Suprapubic skin (tissue), 4 donors: ENCODE measurements around the gene TNFRSF1B. TPM values are rescaled to one million over a fixed set of nuclear protein-coding genes. Genes with fewer than 3 reads are reported as not detected.

Experiments
- DNase-seq, 2 donors: peaks; one replicate each; pipeline ENCODE4 v3.0.0-alpha.2; 2019; ENCODE audit warnings: low spot score in 2 of 2
- H3K27ac ChIP-seq: fragments of 200-600 bp; sonication (generic); one replicate; pipeline ENCODE4 v1.5.1; 2019
- H3K27me3 ChIP-seq: fragments of 200-600 bp; sonication (generic); one replicate; pipeline ENCODE4 v1.5.1; 2019
- H3K36me3 ChIP-seq: fragments of 200-600 bp; sonication (generic); one replicate; pipeline ENCODE4 v1.5.1; 2019
- H3K4me1 ChIP-seq: fragments of 200-600 bp; sonication (generic); one replicate; pipeline ENCODE4 v1.5.1; 2019
- H3K4me3 ChIP-seq: fragments of 200-600 bp; sonication (generic); one replicate; pipeline ENCODE4 v1.5.1; 2019; ENCODE audit warnings: mild to moderate bottlenecking
- H3K9me3 ChIP-seq: fragments of 200-600 bp; sonication (generic); one replicate; pipeline ENCODE4 v1.5.1; 2019
- EP300 ChIP-seq: sonication (generic); formaldehyde crosslinking; IDR thresholded peaks from one replicate; pipeline ENCODE4 v1.6.1; 2017; ENCODE audit warnings: antibody characterized with exemption
- POLR2A ChIP-seq, 2 donors: fragments of 450-650 bp; IDR thresholded peaks; one replicate each; pipeline ENCODE4 v1.6.1; 2017; ENCODE audit warnings: antibody characterized with exemption in 2 of 2, mild to moderate bottlenecking in 2 of 2, moderate library complexity in 2 of 2
- POLR2AphosphoS5 ChIP-seq, 3 donors: sonication (generic); formaldehyde crosslinking; IDR thresholded peaks; one replicate each; pipeline ENCODE4 v1.6.1; 2017; ENCODE audit warnings: antibody characterized with exemption in 3 of 3
- WGBS: methylation state at CpG from one replicate; pipeline ENCODE4 v1.1.5; 2018; 5-methylcytosine and 5-hydroxymethylcytosine counted together
- total RNA-seq, 4 donors: library from RNA; depleted of rRNA; stranded (reverse); fragments of >200 nt; gene quantifications; one replicate each; pipeline ENCODE4 v1.1.0, GENCODE V29; 2016
- TF ChIP-seq, protein P1 (sequence below), 2 donors: fragments of 200-600 bp in 1 of 2; fragments of 450-650 bp in 1 of 2; sonication (generic) in 1 of 2; IDR thresholded peaks; one replicate each; pipeline ENCODE4 v1.5.1; 2016 to 2019; ENCODE audit warnings: antibody characterized with exemption in 2 of 2, mild to moderate bottlenecking in 1 of 2, moderate library complexity in 1 of 2

TNFRSF1B gene
- total RNA-seq, 4 donors from 2014 or later = 6.3 to 35.2 (median 11.9) TPM

GRCh38 chr1:12126781-12127180, 40.0 kb upstream of the TNFRSF1B start:
- no peak for DNase-seq
- H3K27me3 ChIP-seq = peaks cover 8% of the 10 kb centered on the region
- no peak overlapping the region for H3K4me3 ChIP-seq
- WGBS = 82% methylated on average over 9 of the region's 9 CpGs
- H3K36me3 ChIP-seq = no peaks in the 10 kb centered on the region
- H3K27ac ChIP-seq = no peak overlapping the region
- H3K4me1 ChIP-seq = peaks cover 12% of the 10 kb centered on the region
- H3K9me3 ChIP-seq = no peaks in the 10 kb centered on the region
- no peak for TF ChIP-seq EP300
- no peak for TF ChIP-seq POLR2A (IDR thresholded peaks at IDR 0.05)
- TF ChIP-seq, protein P1, sequence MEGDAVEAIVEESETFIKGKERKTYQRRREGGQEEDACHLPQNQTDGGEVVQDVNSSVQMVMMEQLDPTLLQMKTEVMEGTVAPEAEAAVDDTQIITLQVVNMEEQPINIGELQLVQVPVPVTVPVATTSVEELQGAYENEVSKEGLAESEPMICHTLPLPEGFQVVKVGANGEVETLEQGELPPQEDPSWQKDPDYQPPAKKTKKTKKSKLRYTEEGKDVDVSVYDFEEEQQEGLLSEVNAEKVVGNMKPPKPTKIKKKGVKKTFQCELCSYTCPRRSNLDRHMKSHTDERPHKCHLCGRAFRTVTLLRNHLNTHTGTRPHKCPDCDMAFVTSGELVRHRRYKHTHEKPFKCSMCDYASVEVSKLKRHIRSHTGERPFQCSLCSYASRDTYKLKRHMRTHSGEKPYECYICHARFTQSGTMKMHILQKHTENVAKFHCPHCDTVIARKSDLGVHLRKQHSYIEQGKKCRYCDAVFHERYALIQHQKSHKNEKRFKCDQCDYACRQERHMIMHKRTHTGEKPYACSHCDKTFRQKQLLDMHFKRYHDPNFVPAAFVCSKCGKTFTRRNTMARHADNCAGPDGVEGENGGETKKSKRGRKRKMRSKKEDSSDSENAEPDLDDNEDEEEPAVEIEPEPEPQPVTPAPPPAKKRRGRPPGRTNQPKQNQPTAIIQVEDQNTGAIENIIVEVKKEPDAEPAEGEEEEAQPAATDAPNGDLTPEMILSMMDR (IDR thresholded peaks at IDR 0.05) = no peak

DNA sequence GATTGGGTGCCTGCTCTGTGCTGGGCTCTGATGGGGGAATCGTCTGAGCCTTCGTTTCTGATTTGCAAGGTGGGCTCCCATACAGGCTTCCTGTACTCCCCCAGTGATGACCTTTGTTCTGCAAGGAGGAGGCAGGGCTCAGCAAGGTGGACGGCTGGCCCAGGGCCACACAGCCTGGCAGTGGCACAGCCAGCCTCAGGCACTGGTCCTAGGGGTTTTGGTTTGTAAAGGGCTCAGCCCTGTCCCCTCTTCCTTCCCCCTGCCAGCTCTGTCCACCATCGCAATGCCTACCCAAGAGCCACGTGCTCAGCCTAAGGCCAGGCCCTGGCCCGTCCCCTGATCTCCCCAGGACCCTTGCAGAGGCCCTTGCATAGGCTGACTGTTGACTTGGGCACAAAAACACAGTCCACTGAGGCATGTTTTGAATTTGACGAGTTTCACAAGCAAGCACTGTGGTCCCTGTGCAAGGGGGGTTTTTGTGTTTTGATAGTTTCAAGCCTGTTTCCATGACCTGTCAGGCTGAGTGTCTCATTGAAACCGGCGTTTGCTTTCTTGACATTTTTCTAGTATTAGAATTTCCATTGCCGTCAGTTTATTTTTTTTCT, 39.5 kb upstream of the TNFRSF1B start:
- no peak for DNase-seq
- Histone ChIP-seq H3K4me3 (no peak overlapping the region), H3K9me3 (no peaks in the 10 kb centered on the region), H3K4me1 (peaks cover 17% of the 10 kb centered on the region), H3K27me3 (peaks cover 8% of the 10 kb centered on the region), H3K27ac (no peak overlapping the region), H3K36me3 (no peaks in the 10 kb centered on the region)
- WGBS = 85% methylated on average over 7 of the region's 10 CpGs
- TF ChIP-seq POLR2AphosphoS5 (IDR thresholded peaks at IDR 0.05) (no peak), EP300 (no peak), POLR2A (IDR thresholded peaks at IDR 0.05) (no peak)
- TF ChIP-seq, protein P1 (IDR thresholded peaks at IDR 0.05) = no peak

DNA sequence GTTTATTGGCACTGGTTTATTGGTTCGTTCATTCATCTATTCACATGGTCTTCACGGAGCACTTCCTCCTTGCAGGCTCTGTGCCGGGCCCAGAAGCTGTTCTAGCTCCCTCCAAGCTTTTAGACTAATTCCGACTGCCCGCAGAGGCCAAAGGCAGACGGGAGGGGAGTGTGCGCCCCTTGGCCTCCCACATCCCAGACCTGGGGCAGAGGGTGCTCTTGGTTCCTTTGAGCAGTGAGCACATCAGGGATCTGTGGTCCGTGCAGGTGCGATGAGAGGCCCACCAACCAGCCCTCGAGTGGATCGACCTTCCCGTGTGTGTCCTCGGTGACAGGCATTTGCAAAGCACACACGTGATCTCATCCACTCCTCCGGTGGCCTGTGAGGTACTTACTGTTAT, 38.7 kb upstream of the TNFRSF1B start:
- H3K27ac ChIP-seq = no peak overlapping the region
- peaks cover 5% of the 10 kb centered on the region for H3K27me3 ChIP-seq

DNA sequence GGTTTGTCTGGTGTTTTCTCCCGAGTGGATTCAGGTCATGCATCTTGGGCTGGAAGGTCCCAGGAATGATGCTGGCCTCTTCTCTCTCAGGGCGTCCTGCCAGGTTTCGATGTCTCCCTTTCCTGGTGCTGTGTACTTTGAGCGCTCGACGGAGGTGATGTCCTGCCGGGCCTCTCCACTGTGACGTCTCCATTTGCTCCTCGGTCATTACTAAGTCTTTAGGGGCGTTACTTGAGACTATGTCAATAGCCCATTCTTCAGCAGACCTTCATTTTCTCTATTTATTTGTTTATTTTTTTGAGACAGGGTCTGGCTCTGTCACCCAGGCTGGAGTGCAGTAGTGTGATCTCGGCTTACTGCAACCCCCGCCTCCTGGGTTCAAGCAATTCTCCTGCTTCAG, 37.2 kb upstream of the TNFRSF1B start:
- WGBS = 91% methylated on average over 12 of the region's 12 CpGs
- no peak for TF ChIP-seq POLR2A (IDR thresholded peaks at IDR 0.05)
- no peak for TF ChIP-seq EP300
- TF ChIP-seq, protein P1 (IDR thresholded peaks at IDR 0.05) = no peak
- TF ChIP-seq POLR2AphosphoS5 (IDR thresholded peaks at IDR 0.05) = no peak
- DNase-seq = no peak
- no peaks in the 10 kb centered on the region for H3K27me3 ChIP-seq
- no peak overlapping the region for H3K4me3 ChIP-seq
- H3K4me1 ChIP-seq = peaks cover 24% of the 10 kb centered on the region
- no peak overlapping the region for H3K27ac ChIP-seq
- H3K36me3 ChIP-seq = no peaks in the 10 kb centered on the region
- H3K9me3 ChIP-seq = no peaks in the 10 kb centered on the region

More for the DNA sequence above, 38.7 kb upstream of the TNFRSF1B start:
- H3K36me3 ChIP-seq = no peaks in the 10 kb centered on the region
- no peak overlapping the region for H3K4me3 ChIP-seq
- no peaks in the 10 kb centered on the region for H3K9me3 ChIP-seq
- WGBS = 84% methylated on average over 15 of the region's 15 CpGs
- peaks cover 24% of the 10 kb centered on the region for H3K4me1 ChIP-seq
- DNase-seq = no peak
- TF ChIP-seq POLR2AphosphoS5 (IDR thresholded peaks at IDR 0.05) (no peak), EP300 (no peak), POLR2A (IDR thresholded peaks at IDR 0.05) (no peak)
- TF ChIP-seq, protein P1 (IDR thresholded peaks at IDR 0.05) = no peak

- Histone ChIP-seq H3K27ac (no peak overlapping the region), H3K9me3 (no peaks in the 10 kb centered on the region), H3K4me1 (peaks cover 21% of the 10 kb centered on the region), H3K27me3 (no peaks in the 10 kb centered on the region), H3K36me3 (no peaks in the 10 kb centered on the region), H3K4me3 (no peak overlapping the region)
- TF ChIP-seq POLR2A (IDR thresholded peaks at IDR 0.05) (no peak), POLR2AphosphoS5 (IDR thresholded peaks at IDR 0.05) (no peak), EP300 (no peak)
- TF ChIP-seq, protein P1 (IDR thresholded peaks at IDR 0.05) = no peak
- WGBS = 81% methylated on average over 13 of the region's 13 CpGs
- DNase-seq = no peak
Measured at GRCh38 chr1:12130466-12131130, 36.2 kb upstream of the TNFRSF1B start.
